Measurements from ENCODE around the gene CYP1A2. TPM values are rescaled to one million over a fixed set of nuclear protein-coding genes. Genes with fewer than 3 reads are reported as not detected.
A peak's percentile ranks its signal among the peaks of the same experiment; 100 is the strongest.

The CYP1A2 gene
- total RNA-seq, 2 donors from 2014 or later: not detected

DNA sequence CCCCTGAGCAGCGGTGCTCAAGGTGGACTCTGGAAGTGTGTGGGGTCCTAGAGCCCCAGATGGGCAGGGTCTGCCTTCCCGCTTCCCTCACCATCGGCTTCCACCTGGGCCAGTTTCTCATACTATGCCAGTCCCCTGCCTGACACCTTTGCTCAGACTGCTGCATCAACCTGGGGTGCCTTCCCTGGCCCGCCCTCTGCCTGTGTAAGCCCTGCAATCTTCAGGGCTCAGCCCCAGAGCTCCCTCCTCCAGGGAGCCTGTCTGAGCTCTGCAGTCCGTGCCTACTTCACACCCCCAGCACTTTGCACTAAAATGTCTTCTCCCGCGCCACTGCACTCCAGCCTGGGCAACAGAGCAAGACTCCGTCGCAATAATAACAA is 46.3 kb downstream of the CYP1A2 start:
- Mint-ChIP-seq H3K27me3 (no peaks in the 10 kb centered on the region), H3K9me3 (no peaks in the 10 kb centered on the region), H3K27ac (peak overlapping the region; percentile 85), H3K4me3 (peak overlapping the region; percentile 76), H3K4me1 (peaks cover 54% of the 10 kb centered on the region), H3K36me3 (ENCODE audit: low read depth) (peaks cover 71% of the 10 kb centered on the region)
- ATAC-seq (replicated peaks): no peak

- Mint-ChIP-seq H3K36me3 (ENCODE audit: low read depth) (peaks cover 71% of the 10 kb centered on the region), H3K9me3 (no peaks in the 10 kb centered on the region), H3K4me1 (peaks cover 50% of the 10 kb centered on the region), H3K27me3 (no peaks in the 10 kb centered on the region), H3K4me3 (peak overlapping the region; percentile 76), H3K27ac (peak overlapping the region; percentile 85)
- ATAC-seq (replicated peaks): peak; percentile 57
These were observed 47.5 kb downstream of the CYP1A2 start for GRCh38 chr15:74795966-74796625.

GRCh38 chr15:74798388-74799254 is 50.0 kb downstream of the CYP1A2 start:
- no peak for ATAC-seq (replicated peaks)
- Mint-ChIP-seq H3K27me3 (no peaks in the 10 kb centered on the region), H3K4me1 (peaks cover 38% of the 10 kb centered on the region), H3K9me3 (no peaks in the 10 kb centered on the region), H3K4me3 (peak overlapping the region; percentile 40), H3K36me3 (ENCODE audit: low read depth) (peaks cover 85% of the 10 kb centered on the region), H3K27ac (peak overlapping the region; percentile 63)

DNA sequence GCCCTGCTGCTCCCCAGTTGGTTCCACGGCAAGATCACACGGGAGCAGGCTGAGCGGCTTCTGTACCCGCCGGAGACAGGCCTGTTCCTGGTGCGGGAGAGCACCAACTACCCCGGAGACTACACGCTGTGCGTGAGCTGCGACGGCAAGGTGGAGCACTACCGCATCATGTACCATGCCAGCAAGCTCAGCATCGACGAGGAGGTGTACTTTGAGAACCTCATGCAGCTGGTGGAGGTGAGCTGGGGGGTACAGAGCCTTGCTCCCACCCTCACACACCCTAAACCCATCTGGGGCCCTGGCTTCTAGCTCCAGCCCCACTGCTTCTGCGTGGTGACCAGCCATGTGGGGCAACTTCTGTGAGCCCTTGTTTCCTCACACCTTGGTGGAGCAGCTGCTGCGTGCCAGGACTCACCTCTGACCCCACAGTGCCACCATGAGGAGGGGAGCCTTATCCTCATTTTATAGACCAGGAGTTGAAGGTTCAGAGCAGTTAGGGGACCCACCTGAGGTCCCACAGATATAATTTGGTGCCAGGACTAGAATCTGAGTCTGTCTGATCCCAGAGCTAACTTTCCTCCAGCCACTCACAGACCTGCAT is 50.7 kb downstream of the CYP1A2 start:
- Mint-ChIP-seq H3K27ac (peak overlapping the region; percentile 63), H3K4me3 (peak overlapping the region; percentile 40), H3K36me3 (ENCODE audit: low read depth) (peaks cover 92% of the 10 kb centered on the region), H3K9me3 (no peaks in the 10 kb centered on the region), H3K4me1 (peaks cover 37% of the 10 kb centered on the region), H3K27me3 (no peaks in the 10 kb centered on the region)
- peak; percentile 11 for ATAC-seq (replicated peaks)

GRCh38 chr15:74799856-74800558 is 51.4 kb downstream of the CYP1A2 start:
- peaks cover 93% of the 10 kb centered on the region for H3K36me3 Mint-ChIP-seq (ENCODE audit: low read depth)
- H3K4me1 Mint-ChIP-seq: peaks cover 31% of the 10 kb centered on the region
- no peaks in the 10 kb centered on the region for H3K9me3 Mint-ChIP-seq
- H3K4me3 Mint-ChIP-seq: peak overlapping the region; percentile 40
- peak overlapping the region; percentile 63 for H3K27ac Mint-ChIP-seq
- peak; percentile 89 for ATAC-seq (replicated peaks)
- no peaks in the 10 kb centered on the region for H3K27me3 Mint-ChIP-seq

DNA sequence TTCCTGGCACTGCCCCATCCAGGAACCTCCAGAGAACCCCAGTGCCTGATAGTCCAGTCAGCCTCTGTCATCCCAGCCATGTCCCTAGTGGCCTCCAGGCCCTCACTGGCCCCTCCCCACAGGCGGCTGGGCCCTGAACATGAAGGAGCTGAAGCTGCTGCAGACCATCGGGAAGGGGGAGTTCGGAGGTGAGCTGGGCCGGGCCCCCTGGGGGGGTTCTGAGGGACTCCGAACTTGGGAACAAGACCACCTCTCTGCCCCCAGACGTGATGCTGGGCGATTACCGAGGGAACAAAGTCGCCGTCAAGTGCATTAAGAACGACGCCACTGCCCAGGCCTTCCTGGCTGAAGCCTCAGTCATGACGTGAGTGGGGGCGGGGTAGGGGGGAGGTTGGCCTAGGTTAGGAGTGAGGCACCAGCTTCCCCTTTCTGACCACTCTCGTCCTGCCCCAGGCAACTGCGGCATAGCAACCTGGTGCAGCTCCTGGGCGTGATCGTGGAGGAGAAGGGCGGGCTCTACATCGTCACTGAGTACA is 52.0 kb downstream of the CYP1A2 start:
- Mint-ChIP-seq H3K36me3 (ENCODE audit: low read depth) (peaks cover 91% of the 10 kb centered on the region), H3K27ac (peak overlapping the region; percentile 63), H3K9me3 (no peaks in the 10 kb centered on the region), H3K27me3 (no peaks in the 10 kb centered on the region), H3K4me1 (peaks cover 26% of the 10 kb centered on the region), H3K4me3 (no peak overlapping the region)
- ATAC-seq (replicated peaks): no peak

GRCh38 chr15:74801311-74801997 is 52.8 kb downstream of the CYP1A2 start:
- no peak for ATAC-seq (replicated peaks)
- H3K9me3 Mint-ChIP-seq: no peaks in the 10 kb centered on the region
- H3K4me3 Mint-ChIP-seq: no peak overlapping the region
- peaks cover 22% of the 10 kb centered on the region for H3K4me1 Mint-ChIP-seq
- H3K27me3 Mint-ChIP-seq: no peaks in the 10 kb centered on the region
- H3K36me3 Mint-ChIP-seq (ENCODE audit: low read depth): peaks cover 83% of the 10 kb centered on the region
- no peak overlapping the region for H3K27ac Mint-ChIP-seq

DNA sequence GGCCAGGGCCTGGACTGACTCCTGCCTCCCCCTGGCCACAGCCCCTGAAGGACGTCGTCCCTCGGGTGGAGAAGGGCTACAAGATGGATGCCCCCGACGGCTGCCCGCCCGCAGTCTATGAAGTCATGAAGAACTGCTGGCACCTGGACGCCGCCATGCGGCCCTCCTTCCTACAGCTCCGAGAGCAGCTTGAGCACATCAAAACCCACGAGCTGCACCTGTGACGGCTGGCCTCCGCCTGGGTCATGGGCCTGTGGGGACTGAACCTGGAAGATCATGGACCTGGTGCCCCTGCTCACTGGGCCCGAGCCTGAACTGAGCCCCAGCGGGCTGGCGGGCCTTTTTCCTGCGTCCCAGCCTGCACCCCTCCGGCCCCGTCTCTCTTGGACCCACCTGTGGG is 53.6 kb downstream of the CYP1A2 start:
- no peak overlapping the region for H3K4me3 Mint-ChIP-seq
- H3K36me3 Mint-ChIP-seq (ENCODE audit: low read depth): peaks cover 79% of the 10 kb centered on the region
- H3K9me3 Mint-ChIP-seq: no peaks in the 10 kb centered on the region
- no peak overlapping the region for H3K27ac Mint-ChIP-seq
- no peak for ATAC-seq (replicated peaks)
- peaks cover 30% of the 10 kb centered on the region for H3K4me1 Mint-ChIP-seq
- H3K27me3 Mint-ChIP-seq: no peaks in the 10 kb centered on the region

GRCh38 chr15:74802862-74803447 is 54.3 kb downstream of the CYP1A2 start:
- Mint-ChIP-seq H3K27me3 (no peaks in the 10 kb centered on the region), H3K9me3 (no peaks in the 10 kb centered on the region), H3K36me3 (ENCODE audit: low read depth) (peaks cover 72% of the 10 kb centered on the region), H3K4me1 (peaks cover 31% of the 10 kb centered on the region), H3K4me3 (no peak overlapping the region), H3K27ac (no peak overlapping the region)
- ATAC-seq (replicated peaks): no peak

DNA sequence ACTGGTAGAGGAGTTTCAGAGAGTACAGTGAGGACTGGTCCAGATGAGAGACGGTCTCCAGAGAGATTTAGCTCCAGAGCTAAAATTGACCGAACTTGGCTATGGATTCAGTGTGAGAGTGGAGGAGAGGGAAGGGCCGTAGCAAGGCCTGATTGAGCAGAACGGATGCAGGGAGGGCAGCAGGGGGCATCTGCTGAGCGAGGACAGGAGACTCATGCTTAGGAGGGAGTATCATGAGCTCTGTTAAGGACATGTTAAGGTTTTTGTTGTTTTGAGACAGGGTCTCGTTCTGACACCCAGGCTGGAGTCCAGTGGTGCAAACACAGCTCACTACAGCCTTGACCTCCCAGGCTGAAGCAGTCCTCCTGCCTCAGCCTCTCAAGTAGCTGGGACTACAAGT is 56.3 kb downstream of the CYP1A2 start:
- peak overlapping the region; percentile 2 for H3K27ac Mint-ChIP-seq
- H3K4me3 Mint-ChIP-seq: no peak overlapping the region
- H3K36me3 Mint-ChIP-seq (ENCODE audit: low read depth): peaks cover 53% of the 10 kb centered on the region
- no peaks in the 10 kb centered on the region for H3K9me3 Mint-ChIP-seq
- H3K4me1 Mint-ChIP-seq: peaks cover 25% of the 10 kb centered on the region
- H3K27me3 Mint-ChIP-seq: no peaks in the 10 kb centered on the region
- no peak for ATAC-seq (replicated peaks)

Other genes starting within 250 kb of the CYP1A2 start
- gene ARID3B, start 207.6 kb upstream of the CYP1A2 start, total RNA-seq: 10 to 100 TPM; 40.3 to 43.9 TPM
- 100 to 1,000 TPM; 117 to 179 TPM for gene CLK3, start 133.0 kb upstream of the CYP1A2 start, total RNA-seq
- 10 to 100 TPM; 47.9 to 56.0 TPM for gene EDC3, start 52.8 kb upstream of the CYP1A2 start, total RNA-seq
- 10 to 100 TPM in 1 of 2 donors, 1 to 10 TPM in 1; 3.3 to 11.4 TPM for gene CYP1A1, start 23.3 kb upstream of the CYP1A2 start, total RNA-seq
- gene CSK, start 33.2 kb downstream of the CYP1A2 start, total RNA-seq: 100 to 1,000 TPM; 176 to 316 TPM
- 1 to 10 TPM in 1 of 2 donors, under 1 TPM in 1; 0.82 to 1.6 TPM for gene LMAN1L, start 64.0 kb downstream of the CYP1A2 start, total RNA-seq
- gene CPLX3, start 77.8 kb downstream of the CYP1A2 start, total RNA-seq: under 1 TPM; 0.15 to 0.19 TPM
- gene ULK3, start 94.3 kb downstream of the CYP1A2 start, total RNA-seq: 10 to 100 TPM; 44.1 to 46.7 TPM
- 100 to 1,000 TPM in 1 of 2 donors, 10 to 100 TPM in 1; 87.1 to 111 TPM for gene SCAMP2, start 124.5 kb downstream of the CYP1A2 start, total RNA-seq
- 10 to 100 TPM; 51.8 to 98.5 TPM for gene MPI, start 141.2 kb downstream of the CYP1A2 start, total RNA-seq
- 10 to 100 TPM; 65.6 to 98.3 TPM for gene FAM219B, start 158.0 kb downstream of the CYP1A2 start, total RNA-seq
- 100 to 1,000 TPM; 242 to 337 TPM for gene COX5A, start 189.2 kb downstream of the CYP1A2 start, total RNA-seq
- 1 to 10 TPM; 2.4 to 9.6 TPM for gene RPP25, start 207.9 kb downstream of the CYP1A2 start, total RNA-seq
- gene SCAMP5, start 246.7 kb downstream of the CYP1A2 start, total RNA-seq: 1 to 10 TPM; 5.1 to 5.3 TPM